ENCODE measurements around the gene FHOD3.

FHOD3 gene

GRCh38 chr18:36640021-36640952 lies 342.8 kb downstream of the FHOD3 start:
- no peak for DNase-seq

DNA sequence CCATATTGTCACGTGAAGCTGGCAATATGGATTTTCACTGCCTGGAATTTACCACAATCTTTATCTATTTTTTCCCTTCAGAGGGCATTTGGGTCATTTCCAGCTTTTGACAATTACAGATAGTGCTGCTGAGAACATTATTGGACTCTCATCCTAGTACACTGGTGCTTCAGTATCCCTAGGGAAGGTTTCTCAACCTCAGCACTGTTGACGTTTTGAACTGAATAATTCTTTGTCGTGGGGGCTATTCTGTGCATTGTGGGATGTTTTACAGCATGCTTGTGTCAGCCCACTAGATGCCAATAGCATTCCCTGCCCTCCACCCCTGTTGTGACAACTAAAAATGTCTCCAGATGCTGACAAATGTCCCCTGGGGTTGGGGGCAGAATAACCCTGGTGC lies 345.5 kb downstream of the FHOD3 start:
- DNase-seq = no peak

- no peak for DNase-seq
These were observed 351.3 kb downstream of the FHOD3 start for GRCh38 chr18:36648803-36649202.

DNA sequence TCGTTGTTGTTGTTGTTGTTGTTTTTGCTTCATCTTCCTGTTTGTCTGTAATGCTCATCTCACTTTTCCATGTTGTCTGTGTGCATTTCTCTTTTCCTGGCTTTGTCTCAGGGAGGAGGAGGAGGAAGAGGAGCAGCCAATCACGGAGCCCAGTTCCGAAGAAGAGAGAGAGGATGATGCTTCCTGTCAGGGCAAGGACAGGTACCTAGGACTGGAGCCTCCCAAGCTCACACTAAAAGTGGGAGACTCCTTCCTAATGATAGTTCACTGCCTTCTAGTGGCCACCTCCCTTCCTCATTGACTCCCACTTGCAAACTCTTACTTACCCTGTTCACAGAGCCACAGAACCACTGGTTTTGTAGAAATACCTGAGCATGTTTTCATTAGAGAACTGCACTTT lies 351.7 kb downstream of the FHOD3 start:
- no peak for DNase-seq

- DNase-seq = no peak
These were observed 352.8 kb downstream of the FHOD3 start for GRCh38 chr18:36650266-36650665.

DNA sequence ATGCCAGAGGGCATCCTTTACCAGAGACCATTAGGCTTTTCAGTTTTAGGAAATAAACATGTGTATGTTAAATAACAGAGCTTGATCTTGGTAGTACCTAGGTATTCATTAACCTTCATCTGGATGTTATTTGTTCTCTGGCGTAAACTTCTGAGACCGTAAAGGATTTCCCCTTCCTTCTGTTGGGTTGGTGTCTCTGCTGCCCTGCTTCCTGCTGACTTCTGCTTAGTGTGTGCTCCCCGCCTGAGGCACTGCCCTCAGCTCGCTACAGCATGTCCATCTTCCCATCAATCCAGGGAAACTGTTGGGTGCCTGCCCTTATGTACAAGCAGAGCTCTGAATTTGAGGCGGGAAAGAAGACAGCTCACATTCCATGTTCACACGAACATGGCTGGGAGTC lies 353.4 kb downstream of the FHOD3 start:
- DNase-seq = no peak

DNA sequence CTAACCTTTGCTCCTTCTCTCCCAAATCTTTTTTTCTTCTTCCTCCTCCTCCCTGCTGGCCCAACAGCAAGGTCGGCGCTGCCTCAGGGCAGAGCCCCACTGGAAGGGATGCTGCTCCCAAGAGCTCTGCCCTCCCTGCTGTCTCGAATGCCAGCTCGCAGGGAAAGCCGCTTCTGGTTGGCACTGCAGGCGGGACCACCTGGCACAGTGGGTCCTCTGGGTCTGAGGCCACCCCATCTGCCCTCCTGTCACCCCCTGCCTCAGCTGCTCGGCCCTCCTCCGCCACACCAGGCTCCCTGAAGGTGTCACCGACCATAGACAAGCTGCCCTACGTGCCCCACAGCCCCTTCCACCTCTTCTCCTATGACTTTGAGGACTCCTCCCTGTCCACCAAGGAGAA lies 355.0 kb downstream of the FHOD3 start:
- no peak for DNase-seq

DNA sequence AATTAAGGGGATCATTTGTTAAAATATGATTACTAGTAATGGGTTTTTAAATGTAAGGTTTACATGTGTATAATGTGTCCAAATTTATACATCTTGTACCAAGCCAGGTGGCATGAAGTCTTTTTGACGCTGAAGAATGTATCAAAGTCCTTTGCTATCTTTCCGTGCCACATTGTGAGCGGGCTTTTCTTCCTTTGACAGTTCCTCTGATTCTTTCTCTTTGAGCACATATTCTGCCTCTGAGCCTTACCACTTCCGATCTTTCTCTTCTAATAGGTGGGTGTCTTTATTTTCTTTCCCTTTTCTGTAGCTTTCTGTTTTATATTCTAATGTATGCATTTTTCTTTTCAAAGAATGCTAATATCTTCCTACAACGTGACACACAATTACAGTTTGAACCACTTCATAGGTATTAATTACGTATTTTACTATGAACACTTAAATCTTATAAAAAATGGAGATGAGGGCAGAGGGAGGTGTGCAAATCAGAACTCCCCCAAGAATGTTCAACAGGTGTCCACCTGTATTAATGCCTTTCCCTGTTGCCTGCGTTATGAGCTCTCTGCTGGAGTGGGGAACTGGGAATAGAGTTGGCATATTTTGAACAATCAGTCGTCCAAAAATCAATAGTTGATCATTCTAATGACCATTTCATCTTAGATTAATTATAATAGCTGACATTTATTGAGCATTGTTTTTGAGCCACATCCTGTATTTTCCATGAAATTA lies 355.8 kb downstream of the FHOD3 start:
- DNase-seq = no peak

DNA sequence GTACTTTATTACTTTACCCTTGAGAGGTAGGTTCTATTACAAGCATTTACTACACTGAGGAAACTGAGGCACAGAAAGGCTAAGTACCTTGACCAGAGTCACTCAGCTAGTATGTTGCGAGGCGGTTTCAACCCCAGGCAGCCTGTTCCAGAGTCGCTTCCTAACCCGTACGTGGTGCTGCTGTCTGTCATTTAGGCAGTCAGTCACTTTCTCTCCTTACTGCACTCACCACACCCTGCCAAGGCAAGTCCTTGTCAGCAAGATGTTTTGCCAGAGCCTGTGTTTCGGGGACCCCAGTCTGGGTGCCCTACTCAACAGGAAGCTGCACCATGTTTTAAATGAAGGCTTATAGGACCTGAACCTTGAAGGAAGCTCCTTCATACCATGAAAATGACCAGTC lies 356.4 kb downstream of the FHOD3 start:
- DNase-seq = no peak

GRCh38 chr18:36655074-36655473 lies 357.6 kb downstream of the FHOD3 start:
- DNase-seq = no peak

GRCh38 chr18:36655930-36656329 lies 358.4 kb downstream of the FHOD3 start:
- no peak for DNase-seq

- DNase-seq = peak; percentile 35
These were observed 361.1 kb downstream of the FHOD3 start for GRCh38 chr18:36658611-36659010.

- no peak for DNase-seq
These were observed 362.8 kb downstream of the FHOD3 start for GRCh38 chr18:36660311-36660710.

GRCh38 chr18:36661999-36662398 lies 364.5 kb downstream of the FHOD3 start:
- DNase-seq = peak; percentile 20

DNA sequence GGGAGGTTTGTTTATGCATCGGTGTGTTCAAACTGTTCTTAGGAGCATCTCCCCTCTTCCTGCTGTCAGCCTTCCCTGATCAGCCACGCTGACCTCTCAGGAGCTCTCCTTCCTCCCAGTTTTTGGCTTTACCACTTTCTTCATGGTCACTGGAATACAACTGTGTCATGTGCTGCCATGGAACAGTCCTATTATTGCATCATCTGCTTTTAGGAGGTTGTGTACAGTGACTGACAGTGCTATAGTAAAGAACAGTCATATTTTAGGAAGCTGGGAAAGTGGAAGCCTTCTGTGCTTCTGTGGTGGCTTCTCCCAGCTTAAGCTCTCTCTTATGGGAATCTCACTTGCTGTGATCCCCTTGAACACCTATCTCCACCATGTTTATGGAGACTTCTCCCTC lies 365.8 kb downstream of the FHOD3 start:
- DNase-seq = no peak

DNA sequence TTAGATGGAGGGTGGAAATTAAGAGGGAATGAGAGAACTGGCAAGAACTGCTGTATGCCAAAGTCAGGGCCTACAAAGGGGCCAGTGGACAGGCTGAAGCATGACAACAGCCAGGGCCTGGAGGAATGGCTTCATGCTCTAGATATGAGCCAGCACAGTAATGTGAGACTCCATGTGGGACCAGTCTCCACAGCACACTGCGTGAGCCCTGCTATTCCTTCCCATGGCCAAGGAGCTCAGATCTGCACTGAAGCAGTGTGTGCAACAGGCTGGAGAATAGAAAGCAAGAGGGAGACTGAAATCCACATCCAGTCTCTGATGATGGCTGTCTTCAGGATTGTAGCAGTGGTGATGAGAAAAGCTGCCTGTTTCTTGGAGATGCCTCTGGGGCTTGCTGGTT lies 368.4 kb downstream of the FHOD3 start:
- no peak for DNase-seq

GRCh38 chr18:36667811-36668210 lies 370.3 kb downstream of the FHOD3 start:
- no peak for DNase-seq

GRCh38 chr18:36668349-36668748 lies 370.8 kb downstream of the FHOD3 start:
- DNase-seq = no peak

DNA sequence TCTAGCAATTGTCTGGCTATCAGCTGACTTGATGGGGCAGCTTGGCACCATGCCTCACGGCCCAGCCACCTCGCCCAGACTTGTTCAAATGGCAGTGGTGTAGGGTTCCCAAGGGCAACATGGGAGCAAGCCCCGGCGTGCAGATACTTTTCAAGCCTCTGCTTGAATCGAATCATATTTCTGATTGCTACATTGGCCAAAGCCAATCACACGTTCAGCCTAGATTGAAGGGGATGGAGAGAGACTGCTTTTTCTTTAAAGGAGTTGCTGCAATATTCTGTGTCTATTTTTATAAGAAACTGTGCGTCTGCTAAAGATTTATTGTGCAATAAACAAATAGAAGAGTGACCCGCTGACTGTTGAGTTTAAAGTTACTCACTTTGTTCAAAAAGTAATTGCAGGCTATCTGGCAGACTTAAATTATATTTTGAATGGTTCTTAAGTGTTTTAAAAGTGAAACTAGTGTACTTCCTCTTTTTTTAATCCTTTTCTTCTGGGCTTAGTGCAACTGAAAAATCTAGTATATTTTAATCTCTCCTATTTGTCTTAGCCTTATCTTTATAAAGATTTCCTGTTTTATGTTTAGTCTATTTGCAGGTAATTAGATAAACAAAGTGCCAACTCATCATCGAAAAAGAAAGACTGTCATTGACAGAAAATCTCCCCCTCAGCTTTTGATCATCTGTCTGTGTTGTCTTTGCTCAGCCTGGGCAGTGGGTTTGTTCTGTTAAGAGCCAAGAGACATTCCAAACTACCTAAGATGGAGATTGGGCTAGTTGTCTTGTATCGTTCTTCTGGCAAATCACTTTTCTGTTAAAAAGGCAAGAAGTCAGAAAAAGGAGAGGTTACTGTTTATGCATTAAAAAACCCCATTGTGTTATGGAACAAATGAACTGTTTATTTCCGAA lies 375.2 kb downstream of the FHOD3 start:
- DNase-seq = no peak

- DNase-seq = no peak
These were observed 375.9 kb downstream of the FHOD3 start for GRCh38 chr18:36673452-36673851.

DNA sequence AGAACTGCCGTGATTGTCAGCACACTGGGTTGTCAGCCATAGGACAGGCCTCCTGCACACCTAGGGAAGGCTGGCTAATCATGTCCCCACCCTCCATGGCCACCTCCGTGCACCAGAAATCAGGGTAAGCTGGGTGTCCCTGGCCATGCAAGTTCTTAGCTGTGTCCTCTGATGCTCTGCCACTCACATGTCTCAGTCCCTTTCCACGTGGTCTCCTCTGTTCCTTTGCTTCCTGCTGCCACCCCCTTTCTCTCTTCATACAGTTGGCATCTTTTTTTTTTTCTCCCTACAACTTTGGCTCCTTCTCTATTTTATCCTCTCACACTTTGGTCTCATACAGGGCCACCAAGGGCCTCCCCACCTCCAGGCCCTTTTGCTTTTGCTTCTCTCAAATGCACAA lies 377.6 kb downstream of the FHOD3 start:
- no peak for DNase-seq

- DNase-seq = no peak
These were observed 378.0 kb downstream of the FHOD3 start for GRCh38 chr18:36675542-36675941.

DNA sequence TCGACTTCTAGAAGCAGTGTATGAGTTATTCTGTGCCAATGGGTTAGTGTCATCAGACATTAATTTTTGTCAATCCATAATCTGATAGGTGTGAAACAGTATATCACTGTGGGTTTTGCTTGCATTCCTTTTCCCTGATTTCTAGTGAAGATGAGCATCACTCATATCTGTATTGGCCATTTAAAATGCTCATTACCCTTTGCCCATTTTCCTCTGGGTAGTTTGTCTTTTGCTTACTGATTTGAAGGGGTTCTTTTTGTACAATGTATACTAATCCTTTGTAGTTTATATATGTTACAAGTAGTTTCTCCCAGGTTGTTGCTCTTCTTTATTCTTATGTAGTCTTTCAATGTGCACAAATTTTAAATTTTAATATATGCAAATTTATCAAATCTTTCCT lies 379.1 kb downstream of the FHOD3 start:
- no peak for DNase-seq
